ENCODE data around the gene TGFBR3L.

GRCh38 chr19:7933411-7933810, 18.8 kb downstream of the TGFBR3L start:
- TF ChIP-seq POLR2A (IDR thresholded peaks at IDR 0.05; ENCODE audit: low read depth, low read length) (no peak), POLR2AphosphoS5 (IDR thresholded peaks at IDR 0.05; ENCODE audit: low read depth, low read length) (no peak)
